Measurements from ENCODE around the gene CPT1C. TPM values are rescaled to one million over a fixed set of nuclear protein-coding genes. Genes with fewer than 3 reads are reported as not detected.

CPT1C gene
- total RNA-seq, 6 donors from 2014 or later = 0.46 to 17.2 (median 4.6) TPM; not detected in 2

DNA sequence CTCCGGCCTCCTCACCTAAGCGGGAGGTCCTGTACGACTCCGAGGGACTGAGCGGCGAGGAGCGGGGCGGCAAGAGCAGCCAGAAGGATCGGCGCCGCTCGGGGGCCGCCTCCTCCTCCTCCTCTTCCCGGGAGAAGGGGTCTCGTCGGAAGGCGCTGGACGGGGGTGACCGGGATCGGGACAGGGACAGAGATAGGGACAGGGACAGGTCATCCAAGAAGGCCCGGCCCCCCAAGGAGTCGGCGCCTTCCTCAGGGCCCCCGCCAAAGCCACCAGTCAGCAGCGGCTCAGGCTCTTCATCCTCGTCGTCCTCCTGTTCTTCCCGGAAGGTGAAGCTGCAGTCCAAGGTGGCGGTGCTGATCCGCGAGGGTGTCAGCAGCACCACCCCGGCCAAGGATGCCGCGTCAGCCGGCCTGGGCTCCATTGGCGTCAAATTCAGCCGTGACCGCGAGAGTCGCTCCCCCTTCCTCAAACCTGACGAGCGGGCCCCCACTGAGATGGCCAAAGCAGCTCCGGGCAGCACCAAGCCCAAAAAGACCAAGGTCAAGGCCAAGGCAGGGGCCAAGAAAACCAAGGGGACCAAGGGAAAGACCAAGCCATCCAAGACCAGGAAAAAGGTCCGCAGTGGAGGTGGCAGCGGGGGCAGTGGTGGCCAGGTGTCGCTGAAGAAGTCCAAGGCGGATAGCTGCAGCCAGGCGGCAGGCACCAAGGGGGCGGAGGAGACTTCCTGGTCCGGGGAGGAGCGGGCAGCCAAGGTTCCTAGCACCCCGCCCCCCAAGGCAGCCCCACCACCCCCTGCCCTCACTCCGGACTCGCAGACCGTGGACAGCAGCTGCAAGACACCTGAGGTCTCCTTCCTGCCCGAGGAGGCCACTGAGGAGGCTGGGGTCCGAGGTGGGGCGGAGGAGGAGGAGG is 38.1 kb upstream of the CPT1C start:
- DNase-seq = peak in 1 of 2 donors; percentile 80
- Histone ChIP-seq H3K4me3 (no peak overlapping the region), H3K4me1 (no peaks in the 10 kb centered on the region), H3K9me3 (no peaks in the 10 kb centered on the region), H3K36me3 (peaks cover 34 to 94% (median 83%) of the 10 kb centered on the region in 4 donors), H3K27ac (no peak overlapping the region), H3K27me3 (no peaks in the 10 kb centered on the region)
- TF ChIP-seq POLR2AphosphoS5 (IDR thresholded peaks at IDR 0.05) = no peak
- TF ChIP-seq POLR2A (IDR thresholded peaks at IDR 0.05) = no peak
- no peak for TF ChIP-seq EP300 (IDR thresholded peaks at IDR 0.05)
- no peak for ATAC-seq (ENCODE audit: low FRiP score in 2 of 2)
- 95 to 96% methylated on average over 55 to 58 of the region's 58 CpGs for whole genome bisulfite sequencing, 2 donors

DNA sequence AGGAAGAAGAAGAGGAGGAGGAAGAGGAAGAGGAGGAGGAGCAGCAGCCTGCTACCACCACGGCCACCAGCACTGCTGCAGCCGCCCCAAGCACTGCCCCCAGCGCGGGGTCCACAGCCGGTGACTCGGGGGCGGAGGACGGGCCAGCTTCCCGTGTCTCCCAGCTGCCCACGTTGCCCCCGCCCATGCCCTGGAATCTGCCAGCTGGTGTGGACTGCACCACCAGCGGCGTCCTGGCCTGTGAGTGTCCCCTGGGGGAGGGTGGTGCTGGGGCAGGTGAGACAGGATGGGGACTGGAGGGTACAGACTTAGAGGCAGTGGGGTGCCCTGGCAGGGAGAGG is 37.5 kb upstream of the CPT1C start:
- no peak for ATAC-seq (ENCODE audit: low FRiP score in 2 of 2)
- Histone ChIP-seq H3K27me3 (no peaks in the 10 kb centered on the region), H3K9me3 (no peaks in the 10 kb centered on the region), H3K36me3 (peaks cover 34 to 96% (median 87%) of the 10 kb centered on the region in 4 donors), H3K4me3 (no peak overlapping the region), H3K4me1 (no peaks in the 10 kb centered on the region), H3K27ac (no peak overlapping the region)
- DNase-seq = peak in 1 of 2 donors; percentile 78
- no peak for TF ChIP-seq POLR2A (IDR thresholded peaks at IDR 0.05)
- TF ChIP-seq EP300 (IDR thresholded peaks at IDR 0.05) = no peak
- TF ChIP-seq, protein P1, sequence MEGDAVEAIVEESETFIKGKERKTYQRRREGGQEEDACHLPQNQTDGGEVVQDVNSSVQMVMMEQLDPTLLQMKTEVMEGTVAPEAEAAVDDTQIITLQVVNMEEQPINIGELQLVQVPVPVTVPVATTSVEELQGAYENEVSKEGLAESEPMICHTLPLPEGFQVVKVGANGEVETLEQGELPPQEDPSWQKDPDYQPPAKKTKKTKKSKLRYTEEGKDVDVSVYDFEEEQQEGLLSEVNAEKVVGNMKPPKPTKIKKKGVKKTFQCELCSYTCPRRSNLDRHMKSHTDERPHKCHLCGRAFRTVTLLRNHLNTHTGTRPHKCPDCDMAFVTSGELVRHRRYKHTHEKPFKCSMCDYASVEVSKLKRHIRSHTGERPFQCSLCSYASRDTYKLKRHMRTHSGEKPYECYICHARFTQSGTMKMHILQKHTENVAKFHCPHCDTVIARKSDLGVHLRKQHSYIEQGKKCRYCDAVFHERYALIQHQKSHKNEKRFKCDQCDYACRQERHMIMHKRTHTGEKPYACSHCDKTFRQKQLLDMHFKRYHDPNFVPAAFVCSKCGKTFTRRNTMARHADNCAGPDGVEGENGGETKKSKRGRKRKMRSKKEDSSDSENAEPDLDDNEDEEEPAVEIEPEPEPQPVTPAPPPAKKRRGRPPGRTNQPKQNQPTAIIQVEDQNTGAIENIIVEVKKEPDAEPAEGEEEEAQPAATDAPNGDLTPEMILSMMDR (IDR thresholded peaks at IDR 0.05) = no peak
- TF ChIP-seq POLR2AphosphoS5 (IDR thresholded peaks at IDR 0.05) = no peak
- 85 to 95% methylated on average over 11 to 13 of the region's 13 CpGs for WGBS, 2 donors

DNA sequence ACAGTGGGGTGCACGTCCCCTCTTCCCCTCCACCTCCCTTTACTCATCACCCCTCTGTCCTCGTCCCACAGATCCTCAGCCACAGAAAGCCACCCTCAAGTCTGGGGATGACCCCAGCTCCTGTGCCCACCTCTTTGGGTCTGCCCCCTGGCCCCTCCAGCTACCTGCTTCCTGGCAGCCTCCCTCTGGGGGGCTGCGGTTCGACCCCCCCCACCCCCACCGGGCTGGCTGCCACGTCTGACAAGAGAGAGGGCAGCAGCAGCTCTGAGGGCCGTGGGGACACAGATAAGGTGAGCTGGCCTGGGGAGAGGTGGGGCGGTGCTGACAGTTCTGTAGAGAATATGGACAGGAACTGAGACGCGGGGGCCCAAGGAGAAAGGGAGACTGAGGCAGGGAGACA is 36.3 kb upstream of the CPT1C start:
- WGBS, 2 donors = 86 to 92% methylated on average over 10 of the region's 10 CpGs
- H3K27ac ChIP-seq = no peak overlapping the region
- no peak overlapping the region for H3K4me3 ChIP-seq
- no peak for ATAC-seq (ENCODE audit: low FRiP score in 2 of 2)
- no peaks in the 10 kb centered on the region for H3K4me1 ChIP-seq
- no peak for TF ChIP-seq EP300 (IDR thresholded peaks at IDR 0.05)
- TF ChIP-seq, protein P1 (IDR thresholded peaks at IDR 0.05) = no peak
- no peak for TF ChIP-seq POLR2AphosphoS5 (IDR thresholded peaks at IDR 0.05)
- no peak for TF ChIP-seq POLR2A (IDR thresholded peaks at IDR 0.05)
- peak in 1 of 2 donors; percentile 56 for DNase-seq
- no peaks in the 10 kb centered on the region for H3K9me3 ChIP-seq
- H3K36me3 ChIP-seq = peaks cover 42 to 97% (median 93%) of the 10 kb centered on the region in 4 donors
- H3K27me3 ChIP-seq = no peaks in the 10 kb centered on the region

DNA sequence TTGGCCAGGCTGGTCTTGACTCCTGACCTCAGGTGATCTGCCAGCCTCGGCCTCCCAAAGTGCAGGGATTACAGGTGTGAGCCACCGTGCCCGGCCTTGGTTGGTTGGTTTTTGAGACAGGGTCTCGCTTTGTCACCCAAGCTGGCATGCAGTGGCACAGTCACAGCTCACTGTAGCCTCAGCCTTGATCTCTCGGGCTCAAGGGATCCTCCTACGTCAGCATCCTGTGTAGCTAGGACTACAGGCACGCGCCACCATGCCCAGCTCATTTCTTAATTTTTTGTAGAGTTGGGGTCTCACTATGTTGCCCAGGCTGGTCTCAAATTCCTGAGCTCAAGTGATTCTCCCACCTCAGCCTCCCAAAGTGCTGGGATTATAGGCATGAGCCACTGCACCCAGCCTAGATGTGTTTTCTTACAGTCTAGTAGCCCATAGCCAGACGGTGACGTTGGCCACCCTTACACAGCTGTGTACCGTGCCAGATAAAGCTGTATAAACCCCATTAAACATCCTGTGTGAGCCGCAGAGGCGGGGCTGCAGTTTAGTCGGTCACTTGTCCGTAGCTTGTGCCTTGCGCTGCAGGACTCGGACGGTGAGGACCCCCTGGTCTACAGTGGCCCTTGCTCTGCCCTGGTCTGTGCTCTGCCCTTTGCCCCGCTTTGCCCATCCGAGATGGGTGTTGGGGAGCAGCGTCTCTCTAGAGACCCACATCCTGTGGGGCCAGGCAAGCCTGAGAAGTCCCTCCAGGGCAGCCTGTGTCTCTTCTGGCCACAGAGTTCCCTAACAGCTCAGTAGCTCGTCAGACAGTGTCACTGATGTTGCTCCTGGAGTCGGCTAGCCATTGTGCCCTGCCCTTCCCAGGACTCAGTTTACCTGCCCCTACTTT is 35.1 kb upstream of the CPT1C start:
- no peaks in the 10 kb centered on the region for H3K27me3 ChIP-seq
- H3K36me3 ChIP-seq = peaks cover 42 to 98% (median 90%) of the 10 kb centered on the region in 4 donors
- no peak for TF ChIP-seq POLR2AphosphoS5 (IDR thresholded peaks at IDR 0.05)
- DNase-seq (peak in 1 of 2 donors; percentile 36), ATAC-seq (ENCODE audit: low FRiP score in 2 of 2) (no peak)
- H3K4me1 ChIP-seq = no peaks in the 10 kb centered on the region
- 84 to 98% methylated on average over 7 to 19 of the region's 23 CpGs for WGBS, 2 donors
- no peak overlapping the region for H3K4me3 ChIP-seq
- H3K9me3 ChIP-seq = no peaks in the 10 kb centered on the region
- no peak overlapping the region for H3K27ac ChIP-seq

DNA sequence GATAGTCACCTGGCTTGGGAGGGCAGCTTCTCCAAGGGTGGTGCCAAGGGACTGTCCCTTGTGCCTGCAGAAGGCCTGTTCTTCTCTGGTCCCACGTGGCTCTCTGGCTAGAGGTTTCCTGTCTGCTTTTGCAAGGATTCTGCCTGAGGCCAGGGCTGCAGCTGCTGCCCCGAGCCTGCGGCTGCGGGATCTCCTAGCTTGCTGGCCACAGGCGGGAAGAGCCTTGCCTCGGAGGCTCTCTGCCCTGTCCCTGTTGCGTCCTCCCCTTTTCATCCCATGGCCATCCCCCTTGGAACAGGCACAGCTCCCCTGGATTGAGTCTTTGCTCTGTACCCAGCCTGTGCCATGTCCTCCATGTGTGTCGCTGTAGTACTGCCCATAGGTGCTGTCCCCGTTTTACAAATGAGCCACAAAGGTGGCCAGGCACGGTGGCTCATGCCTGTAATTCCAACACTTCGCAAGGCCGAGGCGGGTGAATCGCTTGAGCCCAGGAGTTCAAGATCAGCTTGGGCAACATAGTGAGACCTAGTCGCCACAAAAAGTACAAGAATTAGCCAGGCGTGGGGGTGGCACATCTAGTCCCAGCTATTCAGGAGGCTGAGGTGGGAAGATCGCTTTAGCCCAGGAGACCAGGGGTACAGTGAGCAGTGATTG is 34.3 kb upstream of the CPT1C start:
- DNase-seq = peak in 1 of 2 donors; percentile 40
- H3K27me3 ChIP-seq = no peaks in the 10 kb centered on the region
- no peak overlapping the region for H3K4me3 ChIP-seq
- H3K27ac ChIP-seq = no peak overlapping the region
- peaks cover 42 to 99% (median 91%) of the 10 kb centered on the region in 4 donors for H3K36me3 ChIP-seq
- no peak for TF ChIP-seq EP300 (IDR thresholded peaks at IDR 0.05)
- TF ChIP-seq POLR2AphosphoS5 (IDR thresholded peaks at IDR 0.05) = no peak
- no peak for TF ChIP-seq POLR2A (IDR thresholded peaks at IDR 0.05)
- TF ChIP-seq, protein P1 (IDR thresholded peaks at IDR 0.05) = no peak
- WGBS, 2 donors = 92 to 93% methylated on average over 13 to 17 of the region's 17 CpGs
- no peak for ATAC-seq (ENCODE audit: low FRiP score in 2 of 2)
- H3K4me1 ChIP-seq = no peaks in the 10 kb centered on the region
- H3K9me3 ChIP-seq = no peaks in the 10 kb centered on the region

Data from upper lobe of left lung (tissue), 6 donors.